Mucosa of stomach (tissue), 1 donor: ENCODE measurements around the gene MLLT3.

ENCODE experiments used
- H3K27me3 ChIP-seq: one replicate; pipeline ENCODE4 v1.7.0; 2013; ENCODE audit warnings: mild to moderate bottlenecking, low read length; ENCODE audit not compliant: control insufficient read depth, insufficient read depth
- H3K36me3 ChIP-seq: one replicate; pipeline ENCODE4 v1.7.0; 2013; ENCODE audit warnings: low read length; ENCODE audit not compliant: control insufficient read depth, insufficient read depth
- H3K4me1 ChIP-seq: one replicate; pipeline ENCODE4 v1.7.0; 2013; ENCODE audit warnings: mild to moderate bottlenecking, low read length; ENCODE audit not compliant: control insufficient read depth, insufficient read depth
- H3K4me3 ChIP-seq: one replicate; pipeline ENCODE4 v1.7.0; 2013; ENCODE audit warnings: low read length
- H3K9ac ChIP-seq: one replicate; pipeline ENCODE4 v1.7.0; 2013; ENCODE audit warnings: mild to moderate bottlenecking, low read length, moderate library complexity
- H3K9me3 ChIP-seq: one replicate; pipeline ENCODE4 v1.7.0; 2013; ENCODE audit warnings: mild to moderate bottlenecking, low read length, moderate library complexity; ENCODE audit not compliant: control insufficient read depth
- donor health status: Pancreatic carcinoma.

Gene MLLT3

DNA sequence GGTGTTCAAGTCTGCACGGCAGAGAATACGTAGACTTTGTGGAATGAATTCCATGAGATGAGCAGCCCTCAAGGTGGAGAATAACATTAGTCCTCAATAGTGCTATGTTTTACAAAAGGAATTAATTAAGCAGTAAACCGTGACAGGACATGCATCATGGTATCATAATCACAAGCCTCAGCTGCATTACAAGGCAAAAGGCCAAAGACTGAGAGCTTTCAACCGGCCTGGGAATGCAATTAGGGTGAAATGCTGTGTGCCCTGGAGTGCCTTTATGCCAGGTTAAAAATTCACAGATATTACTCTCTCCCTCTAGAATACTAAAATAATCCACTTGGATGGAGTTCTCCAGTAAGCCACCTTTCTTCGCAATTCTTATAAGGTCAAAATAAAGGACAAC is 270.6 kb downstream of the MLLT3 start:
- Histone ChIP-seq H3K9ac (no peak overlapping the region), H3K36me3 (no peaks in the 10 kb centered on the region), H3K9me3 (no peaks in the 10 kb centered on the region), H3K4me3 (no peak overlapping the region), H3K4me1 (peaks cover 5% of the 10 kb centered on the region), H3K27me3 (no peaks in the 10 kb centered on the region)

DNA sequence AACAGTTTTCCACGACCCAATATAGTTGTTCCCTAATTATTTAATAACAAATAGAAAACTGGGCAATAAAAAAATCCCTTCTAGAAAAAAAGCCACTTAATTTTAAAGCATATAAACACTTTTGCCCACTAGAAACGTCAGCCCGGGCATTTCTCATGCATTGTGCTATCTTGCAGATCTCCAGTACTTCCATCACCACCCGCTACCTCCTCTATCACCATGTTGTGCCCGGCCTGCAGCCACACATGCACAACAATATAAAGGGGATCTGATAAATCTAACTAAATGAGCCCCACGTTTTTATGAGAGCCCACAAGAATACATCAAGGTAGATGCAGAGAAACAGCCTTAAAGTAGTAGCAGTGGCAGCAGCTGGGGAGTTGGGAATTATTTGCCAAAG is 272.7 kb downstream of the MLLT3 start:
- Histone ChIP-seq H3K4me1 (no peaks in the 10 kb centered on the region), H3K4me3 (no peak overlapping the region), H3K9me3 (no peaks in the 10 kb centered on the region), H3K9ac (no peak overlapping the region), H3K36me3 (no peaks in the 10 kb centered on the region), H3K27me3 (no peaks in the 10 kb centered on the region)

DNA sequence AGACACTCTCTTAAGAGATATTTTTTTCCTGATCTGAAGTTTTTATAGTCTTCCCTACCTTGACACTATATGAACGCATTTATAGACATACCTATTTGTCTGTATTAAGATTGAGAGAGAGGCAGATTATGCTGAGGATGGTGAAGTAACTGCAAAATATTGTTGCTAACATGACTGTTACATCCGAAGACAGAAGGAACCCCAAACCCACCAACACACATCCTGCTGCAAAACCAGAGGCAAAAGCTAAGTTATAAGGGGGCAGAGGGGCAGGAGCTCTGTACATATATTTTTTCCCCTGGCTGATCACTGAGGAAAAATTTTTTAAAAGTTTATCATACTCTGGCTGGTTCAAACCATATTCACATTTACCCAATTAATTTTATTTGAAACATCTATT is 279.0 kb downstream of the MLLT3 start:
- no peaks in the 10 kb centered on the region for H3K9me3 ChIP-seq
- H3K9ac ChIP-seq = no peak overlapping the region
- no peaks in the 10 kb centered on the region for H3K27me3 ChIP-seq
- no peaks in the 10 kb centered on the region for H3K36me3 ChIP-seq
- H3K4me1 ChIP-seq = no peaks in the 10 kb centered on the region
- no peak overlapping the region for H3K4me3 ChIP-seq

GRCh38 chr9:20340511-20340861 is 281.8 kb downstream of the MLLT3 start:
- H3K9ac ChIP-seq = no peak overlapping the region
- H3K4me3 ChIP-seq = no peak overlapping the region
- H3K4me1 ChIP-seq = no peaks in the 10 kb centered on the region
- no peaks in the 10 kb centered on the region for H3K36me3 ChIP-seq
- no peaks in the 10 kb centered on the region for H3K27me3 ChIP-seq
- H3K9me3 ChIP-seq = no peaks in the 10 kb centered on the region

- Histone ChIP-seq H3K4me3 (no peak overlapping the region), H3K9me3 (no peaks in the 10 kb centered on the region), H3K9ac (no peak overlapping the region), H3K4me1 (no peaks in the 10 kb centered on the region), H3K27me3 (no peaks in the 10 kb centered on the region), H3K36me3 (no peaks in the 10 kb centered on the region)
Measured at GRCh38 chr9:20335668-20336332, 286.5 kb downstream of the MLLT3 start.

- Histone ChIP-seq H3K4me1 (no peaks in the 10 kb centered on the region), H3K36me3 (no peaks in the 10 kb centered on the region)
Measured at GRCh38 chr9:20333991-20334390, 288.3 kb downstream of the MLLT3 start.

GRCh38 chr9:20331095-20331685 is 291.1 kb downstream of the MLLT3 start:
- Histone ChIP-seq H3K27me3 (no peaks in the 10 kb centered on the region), H3K9me3 (no peaks in the 10 kb centered on the region), H3K4me3 (no peak overlapping the region), H3K4me1 (no peaks in the 10 kb centered on the region), H3K36me3 (no peaks in the 10 kb centered on the region), H3K9ac (no peak overlapping the region)

More at GRCh38 chr9:20333991-20334390, 288.3 kb downstream of the MLLT3 start:
- H3K9me3 ChIP-seq = no peaks in the 10 kb centered on the region
- H3K4me3 ChIP-seq = no peak overlapping the region
- H3K9ac ChIP-seq = no peak overlapping the region
- no peaks in the 10 kb centered on the region for H3K27me3 ChIP-seq

GRCh38 chr9:20330688-20331087 is 291.6 kb downstream of the MLLT3 start:
- Histone ChIP-seq H3K9ac (no peak overlapping the region), H3K27me3 (no peaks in the 10 kb centered on the region), H3K9me3 (no peaks in the 10 kb centered on the region), H3K4me1 (no peaks in the 10 kb centered on the region), H3K4me3 (no peak overlapping the region), H3K36me3 (no peaks in the 10 kb centered on the region)

DNA sequence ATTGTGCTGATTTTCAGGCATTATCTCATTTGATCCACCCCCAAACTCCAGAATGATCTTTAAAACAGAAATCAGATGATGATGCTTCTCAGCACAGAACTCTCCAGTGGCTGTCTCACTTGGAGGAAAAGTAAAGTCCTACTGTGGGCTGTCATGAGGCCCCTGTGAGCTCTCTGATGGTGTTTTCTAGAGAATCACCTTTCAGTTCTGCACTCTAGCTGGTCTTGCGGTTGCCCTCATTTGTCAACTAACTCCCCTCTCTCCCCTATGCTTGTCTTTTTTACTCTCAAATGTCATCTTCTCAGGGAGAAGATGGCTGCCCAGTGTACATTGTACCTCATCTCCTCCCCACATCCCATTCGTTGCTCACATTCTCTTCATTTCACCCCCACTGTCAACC is 295.8 kb downstream of the MLLT3 start:
- H3K27me3 ChIP-seq = no peaks in the 10 kb centered on the region
- no peaks in the 10 kb centered on the region for H3K4me1 ChIP-seq

GRCh38 chr9:20325008-20325407 is 297.3 kb downstream of the MLLT3 start:
- no peaks in the 10 kb centered on the region for H3K4me1 ChIP-seq
- no peak overlapping the region for H3K4me3 ChIP-seq
- no peak overlapping the region for H3K9ac ChIP-seq
- H3K27me3 ChIP-seq = no peaks in the 10 kb centered on the region
- H3K36me3 ChIP-seq = no peaks in the 10 kb centered on the region
- H3K9me3 ChIP-seq = no peaks in the 10 kb centered on the region

More for the DNA sequence above, 295.8 kb downstream of the MLLT3 start:
- no peak overlapping the region for H3K4me3 ChIP-seq
- H3K36me3 ChIP-seq = no peaks in the 10 kb centered on the region
- H3K9ac ChIP-seq = no peak overlapping the region
- H3K9me3 ChIP-seq = no peaks in the 10 kb centered on the region

DNA sequence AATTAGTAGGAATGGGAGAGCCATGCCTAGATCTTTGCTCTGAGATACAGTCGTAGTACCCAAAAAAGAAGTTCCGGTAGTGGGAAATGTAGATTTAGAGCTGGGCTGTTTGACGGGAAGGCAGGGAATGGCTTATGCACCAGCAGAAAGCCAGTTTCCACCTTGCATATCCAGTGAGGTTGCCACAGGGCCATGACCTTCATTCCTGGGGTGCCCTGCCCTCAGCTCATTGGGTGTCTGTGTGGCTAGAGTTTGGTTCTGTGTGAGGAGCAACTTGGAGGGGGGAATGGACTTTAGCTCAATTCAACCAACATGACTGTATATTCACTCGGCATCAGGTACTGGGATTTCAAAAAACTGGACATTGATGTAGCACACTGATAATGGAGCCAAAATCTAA is 300.1 kb downstream of the MLLT3 start:
- no peaks in the 10 kb centered on the region for H3K27me3 ChIP-seq
- no peak overlapping the region for H3K4me3 ChIP-seq
- H3K9me3 ChIP-seq = no peaks in the 10 kb centered on the region
- no peaks in the 10 kb centered on the region for H3K4me1 ChIP-seq
- H3K9ac ChIP-seq = no peak overlapping the region
- no peaks in the 10 kb centered on the region for H3K36me3 ChIP-seq

DNA sequence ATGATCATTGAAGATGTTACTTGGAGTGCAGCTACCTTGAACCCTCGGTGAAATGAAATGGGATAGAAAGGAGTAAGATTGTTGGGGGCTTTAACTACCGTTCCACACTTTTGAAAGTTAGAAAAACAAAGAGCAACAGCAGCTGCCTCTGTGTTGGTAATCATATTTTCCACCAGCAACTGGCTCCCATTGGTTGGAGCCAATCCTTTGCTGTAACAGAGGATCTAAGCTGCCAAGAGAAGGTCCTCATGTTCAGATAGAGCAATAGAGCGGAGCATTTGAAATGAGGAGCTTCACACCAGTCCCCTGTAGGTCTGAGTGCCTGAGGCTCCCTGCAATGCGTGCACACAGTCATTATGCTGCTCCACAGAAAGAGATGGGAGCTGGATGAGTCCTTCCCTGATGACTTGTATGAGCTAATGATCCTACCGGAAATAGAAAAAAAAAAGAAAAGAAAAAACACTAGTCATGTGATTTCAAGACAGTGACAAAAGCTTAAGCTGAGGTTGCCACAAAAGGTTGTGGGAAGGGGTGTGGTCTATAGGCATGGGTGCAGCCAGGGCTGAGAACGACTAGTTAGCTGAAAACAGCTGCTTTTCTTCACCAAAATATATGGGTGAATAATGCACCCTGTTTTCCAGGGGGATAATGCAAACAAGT is 300.7 kb downstream of the MLLT3 start:
- Histone ChIP-seq H3K4me1 (no peaks in the 10 kb centered on the region), H3K9ac (no peak overlapping the region), H3K36me3 (no peaks in the 10 kb centered on the region), H3K9me3 (no peaks in the 10 kb centered on the region), H3K4me3 (no peak overlapping the region), H3K27me3 (no peaks in the 10 kb centered on the region)
